A673 (cell line): ENCODE data around the gene FAM170B.

Experiments
- EZH2 ChIP-seq: fragments of 200-600 bp; sonication (generic); IDR thresholded peaks from 2 replicates; pipeline ENCODE4 v1.6.1; 2017; ENCODE audit warnings: borderline replicate concordance, low read depth, mild to moderate bottlenecking, mixed read lengths, antibody characterized with exemption, low read length; ENCODE audit not compliant: poor library complexity, severe bottlenecking
- TF ChIP-seq, protein P1 (sequence below): fragments of 300-800, 200-600 bp; sonication (generic); conservative IDR thresholded peaks from 2 replicates; pipeline ENCODE4 v1.5.1; 2017; ENCODE audit warnings: low read depth, mild to moderate bottlenecking, antibody characterized with exemption, low read length, moderate library complexity, mixed read lengths

DNA sequence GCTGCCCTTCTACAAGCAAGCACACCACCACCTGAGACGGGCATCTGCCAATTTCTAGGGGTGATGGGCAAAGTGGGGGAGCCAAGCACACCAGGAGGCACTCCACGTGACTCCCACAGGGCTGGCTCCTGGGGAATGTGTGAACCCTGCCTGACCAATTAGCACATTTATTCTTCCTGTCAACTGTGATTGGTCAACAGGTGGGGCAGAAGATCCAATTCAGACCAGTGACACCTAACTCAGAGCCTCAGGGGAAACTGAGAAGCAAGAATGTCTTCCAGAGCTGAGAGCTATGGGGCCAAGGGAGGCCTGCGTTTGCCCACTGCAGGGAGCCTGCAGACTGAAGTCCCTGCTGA, 38.9 kb upstream of the FAM170B start:
- TF ChIP-seq, protein P1, sequence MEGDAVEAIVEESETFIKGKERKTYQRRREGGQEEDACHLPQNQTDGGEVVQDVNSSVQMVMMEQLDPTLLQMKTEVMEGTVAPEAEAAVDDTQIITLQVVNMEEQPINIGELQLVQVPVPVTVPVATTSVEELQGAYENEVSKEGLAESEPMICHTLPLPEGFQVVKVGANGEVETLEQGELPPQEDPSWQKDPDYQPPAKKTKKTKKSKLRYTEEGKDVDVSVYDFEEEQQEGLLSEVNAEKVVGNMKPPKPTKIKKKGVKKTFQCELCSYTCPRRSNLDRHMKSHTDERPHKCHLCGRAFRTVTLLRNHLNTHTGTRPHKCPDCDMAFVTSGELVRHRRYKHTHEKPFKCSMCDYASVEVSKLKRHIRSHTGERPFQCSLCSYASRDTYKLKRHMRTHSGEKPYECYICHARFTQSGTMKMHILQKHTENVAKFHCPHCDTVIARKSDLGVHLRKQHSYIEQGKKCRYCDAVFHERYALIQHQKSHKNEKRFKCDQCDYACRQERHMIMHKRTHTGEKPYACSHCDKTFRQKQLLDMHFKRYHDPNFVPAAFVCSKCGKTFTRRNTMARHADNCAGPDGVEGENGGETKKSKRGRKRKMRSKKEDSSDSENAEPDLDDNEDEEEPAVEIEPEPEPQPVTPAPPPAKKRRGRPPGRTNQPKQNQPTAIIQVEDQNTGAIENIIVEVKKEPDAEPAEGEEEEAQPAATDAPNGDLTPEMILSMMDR = no peak
- no peak for TF ChIP-seq EZH2
